GM06990 (cell line): ENCODE results near the gene SOCS6.
"Not testable (repeated sequence)": the region's sequence is repeated elsewhere in the genome, so short reads cannot be mapped to it uniquely, and the experiment has no call there.

Experiments used
- DNase-seq: peaks from one replicate; pipeline ENCODE4 v3.0.0-alpha.2; 2011; ENCODE audit not compliant: insufficient read length; ENCODE audit errors: extremely low read depth
- H3K27me3 ChIP-seq: replicated peaks from 2 replicates; pipeline ENCODE4 v1.6.0; 2011; ENCODE audit warnings: low read length; ENCODE audit not compliant: control insufficient read depth, insufficient read depth
- H3K36me3 ChIP-seq: 2 replicates; pipeline ENCODE4 v1.5.1; 2011; ENCODE audit warnings: low read length; ENCODE audit not compliant: control insufficient read depth, insufficient read depth
- H3K4me3 ChIP-seq: replicated peaks from 2 replicates; pipeline ENCODE4 v1.5.1; 2011; ENCODE audit warnings: low read depth, mild to moderate bottlenecking, control low read depth, low read length
- TF ChIP-seq, protein P1 (sequence below): IDR thresholded peaks from 2 replicates; pipeline ENCODE4 v1.5.1; 2011; ENCODE audit warnings: low read length, control low read depth, mild to moderate bottlenecking, inconsistent platforms; ENCODE audit not compliant: insufficient read depth, poor library complexity, severe bottlenecking

The SOCS6 gene

DNA sequence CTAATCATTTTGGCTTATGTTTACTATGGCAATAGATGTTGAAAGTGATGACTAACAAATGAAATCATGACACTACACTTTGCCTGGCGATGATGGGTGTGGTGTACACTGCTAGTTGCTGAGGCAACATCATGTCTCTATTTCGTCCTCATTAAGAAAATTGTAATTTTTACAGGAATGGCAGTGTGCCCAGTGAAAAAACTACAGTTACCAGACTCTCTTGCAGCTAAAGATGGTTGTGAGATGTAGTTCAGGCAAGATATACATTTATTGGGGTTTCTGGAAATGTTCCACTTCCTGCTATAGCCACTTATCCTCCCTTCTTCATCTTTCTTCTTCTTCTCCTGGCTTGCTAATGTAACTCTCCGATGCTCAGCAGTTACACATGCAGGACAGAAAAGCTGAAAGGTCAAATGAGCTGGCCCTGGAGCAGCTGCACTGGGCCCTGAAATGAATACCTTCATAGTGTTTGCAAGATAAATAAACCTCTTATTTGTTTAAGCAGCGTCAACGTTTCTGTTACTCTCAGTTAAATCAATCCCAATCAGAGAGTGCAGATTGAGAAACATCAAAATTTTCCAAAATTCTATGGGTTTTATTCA lies 46.0 kb downstream of the SOCS6 start:
- DNase-seq = no peak
- no peaks in the 10 kb centered on the region for H3K36me3 ChIP-seq
- TF ChIP-seq, protein P1, sequence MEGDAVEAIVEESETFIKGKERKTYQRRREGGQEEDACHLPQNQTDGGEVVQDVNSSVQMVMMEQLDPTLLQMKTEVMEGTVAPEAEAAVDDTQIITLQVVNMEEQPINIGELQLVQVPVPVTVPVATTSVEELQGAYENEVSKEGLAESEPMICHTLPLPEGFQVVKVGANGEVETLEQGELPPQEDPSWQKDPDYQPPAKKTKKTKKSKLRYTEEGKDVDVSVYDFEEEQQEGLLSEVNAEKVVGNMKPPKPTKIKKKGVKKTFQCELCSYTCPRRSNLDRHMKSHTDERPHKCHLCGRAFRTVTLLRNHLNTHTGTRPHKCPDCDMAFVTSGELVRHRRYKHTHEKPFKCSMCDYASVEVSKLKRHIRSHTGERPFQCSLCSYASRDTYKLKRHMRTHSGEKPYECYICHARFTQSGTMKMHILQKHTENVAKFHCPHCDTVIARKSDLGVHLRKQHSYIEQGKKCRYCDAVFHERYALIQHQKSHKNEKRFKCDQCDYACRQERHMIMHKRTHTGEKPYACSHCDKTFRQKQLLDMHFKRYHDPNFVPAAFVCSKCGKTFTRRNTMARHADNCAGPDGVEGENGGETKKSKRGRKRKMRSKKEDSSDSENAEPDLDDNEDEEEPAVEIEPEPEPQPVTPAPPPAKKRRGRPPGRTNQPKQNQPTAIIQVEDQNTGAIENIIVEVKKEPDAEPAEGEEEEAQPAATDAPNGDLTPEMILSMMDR = no peak
- H3K27me3 ChIP-seq = no peaks in the 10 kb centered on the region
- H3K4me3 ChIP-seq = no peak overlapping the region

DNA sequence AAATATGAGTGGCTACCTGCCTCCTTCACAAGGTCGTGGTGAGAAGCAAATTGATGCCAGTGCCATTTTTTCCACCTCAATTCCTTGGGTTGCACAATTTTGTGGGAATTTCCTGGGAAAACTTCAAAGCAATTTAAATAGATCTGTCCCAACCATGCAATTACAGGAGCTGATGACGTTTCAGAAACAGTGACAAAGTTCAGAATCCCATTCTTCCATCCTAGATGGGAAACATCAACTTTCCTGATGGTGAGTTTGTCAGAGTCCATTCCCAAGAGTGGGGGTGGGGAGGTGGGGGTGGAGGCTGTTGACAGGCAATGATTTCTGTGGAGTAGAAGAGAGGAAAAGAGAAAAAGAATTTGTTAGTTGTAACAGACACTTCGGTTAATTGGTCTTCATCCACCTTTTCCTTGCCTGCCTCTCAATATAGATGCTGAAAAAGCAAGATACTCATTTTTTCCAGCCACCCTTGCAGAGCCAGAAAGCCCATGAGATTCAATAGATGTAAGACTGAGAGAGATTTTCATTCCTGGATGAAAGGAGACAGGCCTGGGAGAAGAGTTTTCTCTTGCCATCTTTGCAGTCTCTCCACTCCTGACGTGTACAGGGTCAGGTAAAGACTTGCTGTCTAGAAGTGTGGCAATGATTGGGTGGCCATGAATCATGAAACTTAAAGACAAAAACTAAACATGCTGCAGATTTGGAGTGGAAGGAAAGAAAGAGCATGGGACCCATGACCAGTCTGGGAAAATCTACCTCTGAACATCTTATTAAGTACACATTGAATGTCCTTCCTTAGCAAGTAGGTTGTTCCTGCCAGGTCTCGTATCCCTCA lies 47.3 kb downstream of the SOCS6 start:
- H3K4me3 ChIP-seq = no peak overlapping the region
- DNase-seq = no peak
- H3K27me3 ChIP-seq = no peaks in the 10 kb centered on the region
- TF ChIP-seq, protein P1 = no peak
- no peaks in the 10 kb centered on the region for H3K36me3 ChIP-seq

DNA sequence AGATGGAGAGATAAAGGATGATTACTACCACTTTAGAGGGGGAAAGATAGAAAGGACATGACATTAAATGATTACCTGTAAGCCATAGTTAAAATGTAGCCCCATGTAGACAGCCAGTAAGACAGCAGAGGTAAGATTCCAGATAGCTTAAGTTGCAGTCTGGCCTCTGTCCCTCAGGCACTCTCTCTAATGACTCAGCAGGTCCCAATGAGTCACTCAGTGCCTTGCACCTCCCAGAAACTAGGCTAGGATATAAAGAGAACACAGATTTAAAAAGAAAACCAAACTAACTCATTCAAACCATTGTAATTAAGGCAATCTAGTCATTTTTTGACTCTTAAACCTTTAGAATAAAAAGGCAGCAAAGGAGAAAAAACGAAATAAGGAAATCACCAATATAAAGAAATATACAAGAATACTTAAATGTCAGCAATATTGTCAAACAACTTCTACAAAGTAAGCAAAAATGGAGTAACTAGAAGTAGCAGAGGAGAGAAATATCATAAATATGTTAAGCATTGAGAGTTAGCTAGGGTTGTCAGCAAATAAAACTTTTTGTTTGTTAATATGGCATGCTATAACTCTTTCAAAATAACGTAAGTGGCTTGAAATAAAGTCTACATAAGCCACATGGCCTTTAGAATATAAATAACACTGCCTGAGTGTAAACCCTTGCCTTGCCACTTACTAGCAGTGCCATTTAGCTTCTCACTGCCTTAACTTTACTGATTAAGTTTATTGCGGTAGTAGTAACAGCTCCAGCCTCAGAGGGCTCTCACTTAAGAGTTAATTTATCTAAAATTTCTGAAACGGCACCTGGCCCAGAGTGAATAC lies 48.5 kb downstream of the SOCS6 start:
- H3K27me3 ChIP-seq = no peaks in the 10 kb centered on the region
- no peak for DNase-seq
- H3K36me3 ChIP-seq = no peaks in the 10 kb centered on the region
- H3K4me3 ChIP-seq = no peak overlapping the region
- TF ChIP-seq, protein P1 = no peak

DNA sequence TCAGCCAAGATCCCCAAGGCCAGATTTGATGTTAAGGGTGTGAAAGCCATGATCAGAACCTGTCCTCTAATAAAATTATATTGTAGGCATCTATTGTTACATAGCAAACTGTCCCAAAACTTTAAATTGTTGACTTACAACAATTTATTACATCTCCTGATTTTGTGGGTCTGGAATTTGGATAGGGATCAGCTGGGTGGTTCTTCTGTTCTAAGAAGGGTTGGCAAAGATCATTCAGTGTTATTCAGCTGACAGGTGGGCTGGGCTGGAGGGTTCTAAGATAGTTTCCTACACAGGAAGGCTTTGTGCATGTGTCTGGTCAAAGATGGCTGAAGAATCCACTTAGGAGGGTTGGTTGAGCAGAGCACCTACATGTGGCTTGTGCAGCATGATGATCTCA lies 50.0 kb downstream of the SOCS6 start:
- TF ChIP-seq, protein P1 = no peak
- Histone ChIP-seq H3K4me3 (no peak overlapping the region), H3K36me3 (no peaks in the 10 kb centered on the region), H3K27me3 (no peaks in the 10 kb centered on the region)
- DNase-seq = no peak

DNA sequence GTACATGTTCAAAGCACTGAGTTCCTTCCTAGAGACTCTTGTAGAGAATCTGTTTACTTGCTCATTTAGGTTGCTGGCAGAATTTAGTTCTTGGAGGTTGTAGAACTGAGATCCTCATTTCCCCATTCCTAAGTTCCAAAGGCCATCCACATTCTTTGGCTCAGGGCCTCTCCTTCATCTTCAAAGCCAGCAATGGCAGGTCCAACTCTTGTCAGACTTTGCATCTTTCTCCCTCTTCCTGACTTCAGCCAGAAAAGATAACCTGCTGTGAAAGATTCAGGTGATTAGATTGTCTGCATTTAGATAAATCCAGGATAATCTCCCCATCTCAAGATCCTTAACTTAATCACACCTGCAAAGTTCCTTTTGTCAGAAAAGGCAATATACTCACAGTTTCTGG lies 51.1 kb downstream of the SOCS6 start:
- DNase-seq = no peak
- Histone ChIP-seq H3K36me3 (no peaks in the 10 kb centered on the region), H3K4me3 (no peak overlapping the region), H3K27me3 (no peaks in the 10 kb centered on the region)
- TF ChIP-seq, protein P1 = no peak

DNA sequence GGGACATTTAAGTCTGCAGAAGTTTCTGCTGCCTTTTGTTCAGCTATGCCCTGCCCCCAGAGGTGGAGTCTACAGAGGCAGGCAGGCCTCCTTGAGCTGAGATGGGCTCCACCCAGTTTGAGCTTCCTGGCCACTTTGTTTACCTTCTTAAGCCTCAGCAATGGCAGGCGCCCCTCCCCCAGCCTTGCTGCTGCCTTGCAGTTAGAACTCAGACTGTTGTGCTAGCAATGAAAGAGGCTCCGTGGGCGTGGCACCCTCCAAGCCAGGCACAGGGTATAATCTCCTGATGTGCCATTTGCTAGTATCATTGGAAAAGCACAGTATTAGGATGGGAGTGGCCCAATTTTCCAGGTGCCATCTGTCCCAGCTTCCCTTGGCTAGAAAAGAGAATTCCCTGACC lies 59.6 kb downstream of the SOCS6 start:
- not testable (repeated sequence) for H3K27me3 ChIP-seq, DNase-seq, H3K4me3 ChIP-seq, H3K36me3 ChIP-seq
